HG03060 (cell line): ENCODE results near the gene TM7SF2.
"Not testable (repeated sequence)": the region's sequence is repeated elsewhere in the genome, so short reads cannot be mapped to it uniquely, and the experiment has no call there.

Experiments
- ATAC-seq: cut with Tn5 transposase; IDR thresholded peaks from one replicate; pipeline ENCODE4 v1.9.1; 2021; ENCODE audit warnings: low read depth, moderate number of reproducible peaks; ENCODE audit not compliant: unreplicated experiment

The TM7SF2 gene

DNA sequence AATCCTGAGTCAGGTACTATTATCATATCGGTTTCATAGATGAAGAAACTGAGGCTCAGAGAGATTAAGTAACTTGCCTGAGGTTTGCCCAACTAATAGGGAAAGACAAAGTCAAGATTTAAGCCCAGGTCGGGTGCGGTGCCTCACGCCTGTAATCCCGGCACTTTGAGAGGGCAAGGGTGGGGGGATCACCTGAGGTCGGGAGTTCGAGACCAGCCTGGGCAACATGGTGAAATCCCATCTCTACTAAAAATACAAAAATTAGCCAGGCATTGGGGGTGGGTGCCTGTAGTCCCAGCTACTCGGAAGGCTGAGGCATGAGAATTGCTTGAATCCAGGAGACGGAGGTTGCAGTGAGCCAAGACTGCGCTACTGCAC lies 38.4 kb downstream of the TM7SF2 start:
- not testable (repeated sequence) for ATAC-seq

DNA sequence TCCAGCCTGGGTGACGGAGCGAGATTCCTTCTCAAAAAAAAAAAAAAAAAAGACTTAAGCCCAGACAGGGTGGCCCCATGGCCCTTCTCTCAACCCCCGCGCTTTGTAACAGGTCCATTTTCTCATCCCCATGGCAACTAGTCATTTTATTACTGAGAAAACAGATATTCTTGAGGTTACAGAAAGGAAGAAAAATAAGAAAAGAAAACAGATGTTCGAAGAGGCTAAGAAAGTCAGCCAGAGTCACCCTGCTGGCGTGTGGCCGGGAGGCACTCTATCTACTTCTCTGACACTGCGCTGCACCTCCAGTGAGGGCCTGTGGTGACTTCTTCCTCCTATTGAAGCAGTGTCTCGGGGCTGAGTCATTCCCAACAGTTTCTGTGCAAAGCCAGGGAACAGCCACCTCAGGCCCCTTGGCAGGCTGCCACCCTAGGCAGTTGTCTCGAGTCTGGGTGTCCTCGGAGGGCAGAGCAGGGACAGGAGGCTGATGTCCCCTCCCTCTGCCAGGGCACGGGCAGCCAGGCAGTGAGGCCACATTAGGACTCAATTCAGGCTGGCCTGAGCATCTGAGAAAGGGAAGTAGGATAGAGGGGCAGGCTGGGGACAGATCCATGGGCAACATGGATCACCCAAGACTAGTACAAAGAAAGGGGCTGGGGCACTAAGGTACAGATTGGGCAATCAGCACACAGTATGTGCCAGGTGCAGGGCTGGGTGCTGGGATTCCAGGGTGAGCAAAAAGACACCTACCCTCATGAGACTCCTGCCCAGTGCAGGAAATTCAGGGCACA lies 39.0 kb downstream of the TM7SF2 start:
- no peak for ATAC-seq

DNA sequence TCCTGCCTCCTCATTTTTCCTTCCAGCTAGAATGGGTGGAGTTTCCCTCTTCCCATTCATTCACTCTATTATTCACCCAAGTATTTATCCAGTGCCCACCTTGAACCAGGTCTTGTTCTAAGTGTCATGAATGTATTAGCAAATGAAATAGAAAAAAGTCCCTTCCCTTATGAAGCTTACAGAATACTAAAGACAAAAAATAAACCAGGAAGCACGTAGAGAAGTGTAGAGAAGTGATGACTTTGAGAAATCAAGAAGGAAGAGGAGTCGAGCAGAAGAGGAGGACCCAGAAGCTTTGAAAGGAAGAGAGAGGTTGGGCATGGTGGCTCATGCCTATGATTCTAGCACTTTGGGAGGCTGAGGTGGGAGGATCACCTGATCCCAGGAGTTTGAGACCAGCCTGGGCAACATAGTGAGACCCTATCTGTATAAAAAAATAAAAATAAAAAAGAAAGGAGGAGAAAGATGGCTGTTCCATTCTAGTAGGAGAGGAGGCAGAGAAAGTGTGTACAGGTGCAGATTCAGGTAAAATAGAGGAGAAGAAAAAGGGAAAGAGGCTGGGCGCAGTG lies 39.7 kb downstream of the TM7SF2 start:
- no peak for ATAC-seq

DNA sequence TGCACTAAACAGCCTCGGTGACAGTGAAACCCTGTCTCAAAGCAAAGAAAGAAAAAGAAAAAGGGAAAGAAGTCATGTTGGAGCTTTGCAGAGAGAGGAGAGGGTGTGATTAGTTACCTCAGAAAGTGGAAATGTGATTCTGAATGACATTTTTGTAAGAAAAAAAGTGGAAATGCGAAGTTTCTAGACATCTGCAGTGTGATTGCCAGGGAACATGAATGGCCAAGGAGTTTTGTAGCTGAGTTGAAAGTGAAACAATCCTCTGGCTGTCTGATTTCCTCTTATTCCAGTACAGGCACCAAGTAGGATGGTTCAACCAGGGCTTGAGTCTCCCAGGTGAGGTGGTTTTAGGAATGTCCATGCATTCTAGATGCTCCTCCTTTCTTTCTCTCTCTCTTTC lies 40.5 kb downstream of the TM7SF2 start:
- no peak for ATAC-seq

DNA sequence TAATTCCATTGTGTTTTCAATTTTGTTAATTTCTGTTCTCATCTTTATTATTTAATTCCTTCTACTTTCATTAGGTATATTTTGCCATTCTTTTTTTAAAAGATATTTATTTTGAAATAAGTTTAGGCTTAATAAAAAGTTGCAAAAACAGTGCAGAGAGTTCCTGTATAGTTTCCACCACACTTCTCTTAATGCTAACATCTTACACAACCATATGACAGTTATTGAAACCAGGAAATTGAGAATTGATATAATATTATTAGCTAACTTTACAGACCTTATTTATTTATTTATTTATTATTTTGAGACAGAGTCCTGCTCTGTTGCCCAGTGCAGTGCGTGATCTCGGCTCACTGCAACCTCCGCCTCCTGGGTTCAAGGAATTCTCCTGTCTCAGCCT lies 44.6 kb downstream of the TM7SF2 start:
- ATAC-seq: no peak

DNA sequence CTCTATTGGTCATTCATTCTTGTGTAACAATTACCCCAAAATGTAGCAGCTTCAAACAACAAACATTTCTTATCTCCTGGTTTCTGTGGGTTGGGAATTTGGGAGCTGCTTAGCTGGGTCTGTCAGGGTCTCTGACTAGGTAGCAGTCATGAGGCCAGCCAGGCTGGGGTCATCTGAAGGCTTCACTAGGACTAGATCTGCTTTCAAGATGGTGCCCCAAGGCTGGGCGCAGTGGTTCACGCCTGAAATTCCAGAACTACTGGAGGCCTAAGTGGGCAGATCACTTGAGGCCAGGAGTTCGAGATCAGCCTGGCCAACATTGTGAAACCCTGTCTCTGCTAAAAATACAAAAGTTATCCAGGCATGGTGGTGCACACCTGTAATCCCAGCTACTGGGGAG lies 45.3 kb downstream of the TM7SF2 start:
- ATAC-seq: no peak

DNA sequence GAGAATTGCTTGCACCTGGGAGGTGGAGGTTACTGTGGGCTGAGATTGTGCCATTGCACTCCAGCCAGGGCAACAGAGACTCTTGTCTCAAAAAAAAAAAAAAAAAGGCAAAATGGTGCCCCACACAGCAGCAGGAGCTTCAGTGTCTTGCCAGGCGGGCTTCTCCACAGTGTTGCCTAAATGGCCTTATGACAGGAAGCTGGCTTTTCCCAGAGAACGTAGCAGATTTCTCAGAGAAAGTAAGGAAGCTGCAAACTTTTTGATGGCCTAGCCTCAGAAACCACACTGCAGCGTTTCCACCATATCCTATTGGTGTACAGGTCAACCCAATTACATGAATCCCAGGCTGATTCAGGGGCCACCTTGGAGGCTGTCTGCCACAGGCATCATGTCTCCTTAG lies 45.7 kb downstream of the TM7SF2 start:
- ATAC-seq: no peak

DNA sequence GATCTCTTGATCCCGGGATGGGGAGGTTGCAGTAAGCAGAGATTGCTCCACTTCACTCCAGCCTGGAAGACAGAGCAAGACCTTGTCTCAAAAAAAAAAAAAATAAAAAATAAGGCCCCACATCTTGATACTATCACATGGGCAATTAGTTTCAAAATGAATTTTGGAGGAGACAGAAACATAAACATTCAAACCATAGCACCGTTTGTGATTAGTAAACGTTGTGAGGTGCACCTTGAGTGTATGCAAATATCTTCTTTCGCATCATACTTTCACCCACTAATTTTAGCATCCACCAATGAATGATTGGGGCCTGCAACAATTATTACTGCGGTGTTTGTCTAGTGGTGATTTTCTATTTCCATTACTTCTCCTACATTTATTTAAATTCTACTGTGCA lies 47.3 kb downstream of the TM7SF2 start:
- peak; percentile 71 for ATAC-seq

DNA sequence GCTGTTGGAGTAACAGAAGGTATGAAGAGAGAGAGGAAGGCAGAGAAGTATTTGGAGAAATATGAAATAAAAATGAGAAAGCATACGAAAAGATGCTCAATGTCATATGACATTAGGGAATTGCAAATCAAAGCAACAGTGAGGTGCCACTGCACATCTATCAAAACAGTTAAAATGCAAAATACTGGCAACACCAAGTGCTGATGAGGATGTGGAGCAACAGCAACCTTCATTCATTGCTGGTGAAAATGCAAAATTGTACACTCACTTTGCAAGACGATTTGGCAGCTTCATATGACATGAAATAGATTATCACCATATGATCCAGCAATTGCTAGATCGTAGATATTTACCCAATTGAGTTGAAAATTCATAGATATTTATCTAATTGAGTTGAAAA lies 49.0 kb downstream of the TM7SF2 start:
- no peak for ATAC-seq

DNA sequence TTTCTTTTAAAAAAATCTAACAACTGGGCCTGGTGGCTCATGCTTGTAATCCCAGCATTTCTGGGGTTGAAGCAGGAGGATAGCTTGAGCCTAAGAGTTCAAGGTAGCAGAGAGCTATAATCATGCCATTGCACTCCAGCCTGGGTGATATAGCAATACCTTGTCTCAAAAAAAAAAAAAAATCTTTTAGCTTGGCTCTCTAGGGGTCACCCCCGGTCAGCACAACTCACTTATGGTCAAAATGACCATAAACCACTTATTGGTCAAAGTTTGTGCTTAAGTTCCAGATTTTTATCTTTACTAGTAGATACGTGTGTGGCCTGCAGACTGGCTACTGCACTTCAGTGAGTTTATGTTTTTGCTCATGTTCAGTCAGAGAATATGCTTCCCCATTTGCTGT lies 52.0 kb downstream of the TM7SF2 start:
- no peak for ATAC-seq
